Mesendoderm (in vitro differentiated cells): Measurements from ENCODE around the gene RASAL2.
"Not testable (repeated sequence)": the region's sequence is repeated elsewhere in the genome, so short reads cannot be mapped to it uniquely, and the experiment has no call there.

Experiments used
- DNase-seq: peaks from one replicate; pipeline ENCODE4 v3.0.0; 2013
- H2AK5ac ChIP-seq: 2 replicates; pipeline ENCODE4 v1.6.1; 2013; ENCODE audit warnings: low read length, inconsistent platforms
- H2BK120ac ChIP-seq: 2 replicates; pipeline ENCODE4 v1.6.1; 2013; ENCODE audit warnings: low read depth, mild to moderate bottlenecking, low read length, moderate library complexity, mixed read lengths
- H2BK15ac ChIP-seq: replicated peaks from 2 replicates; pipeline ENCODE4 v1.6.1; 2013; ENCODE audit warnings: low read depth, mild to moderate bottlenecking, moderate library complexity
- H2BK5ac ChIP-seq: 2 replicates; pipeline ENCODE4 v1.6.1; 2013; ENCODE audit warnings: low read length, inconsistent platforms
- H3K18ac ChIP-seq: 2 replicates; pipeline ENCODE4 v1.6.1; 2013; ENCODE audit warnings: mild to moderate bottlenecking, low read length, mixed read lengths
- H3K23ac ChIP-seq: one replicate; pipeline ENCODE4 v1.6.1; 2013; ENCODE audit warnings: low read length
- H3K27ac ChIP-seq: 2 replicates; pipeline ENCODE4 v1.5.1; 2013; ENCODE audit warnings: low read depth, mild to moderate bottlenecking, inconsistent platforms, low read length, moderate library complexity
- H3K27me3 ChIP-seq: 2 replicates; pipeline ENCODE4 v1.6.1; 2013; ENCODE audit warnings: low read length, control low read depth, mild to moderate bottlenecking, inconsistent platforms; ENCODE audit not compliant: insufficient read depth, poor library complexity
- H3K36me3 ChIP-seq: 2 replicates; pipeline ENCODE4 v1.6.1; 2013; ENCODE audit warnings: low read length, inconsistent platforms; ENCODE audit not compliant: control insufficient read depth, insufficient read depth
- H3K4ac ChIP-seq: one replicate; pipeline ENCODE4 v1.6.1; 2013; ENCODE audit warnings: low read depth, mild to moderate bottlenecking, low read length, moderate library complexity
- H3K4me1 ChIP-seq: 2 replicates; pipeline ENCODE4 v1.6.1; 2013; ENCODE audit warnings: low read depth, low read length, inconsistent platforms; ENCODE audit not compliant: control insufficient read depth
- H3K4me2 ChIP-seq: 2 replicates; pipeline ENCODE4 v1.6.1; 2013; ENCODE audit warnings: low read length
- H3K4me3 ChIP-seq: 2 replicates; pipeline ENCODE4 v1.5.1; 2013; ENCODE audit warnings: mild to moderate bottlenecking, low read length
- H3K56ac ChIP-seq: one replicate; pipeline ENCODE4 v1.6.1; 2013; ENCODE audit warnings: low read length
- H3K79me1 ChIP-seq: 2 replicates; pipeline ENCODE4 v1.6.1; 2013; ENCODE audit warnings: low read length, inconsistent platforms
- H3K79me2 ChIP-seq: 2 replicates; pipeline ENCODE4 v1.6.1; 2013; ENCODE audit warnings: mild to moderate bottlenecking, low read length; ENCODE audit not compliant: control insufficient read depth, insufficient read depth
- H3K9ac ChIP-seq: 2 replicates; pipeline ENCODE4 v1.6.1; 2013; ENCODE audit warnings: low read length, inconsistent platforms
- H4K5ac ChIP-seq: one replicate; pipeline ENCODE4 v1.6.1; 2013; ENCODE audit warnings: low read length
- H4K8ac ChIP-seq: one replicate; pipeline ENCODE4 v1.6.1; 2013; ENCODE audit warnings: low read depth, mild to moderate bottlenecking, control low read depth, low read length, moderate library complexity
- WGBS: extraction: QIAGEN DNeasy Blood & Tissue Kit; methylation state at CpG from one replicate; pipeline ENCODE4 v1.1.7; 2013; ENCODE audit warnings: low lambda C conversion rate, missing lambda C conversion rate; ENCODE audit not compliant: insufficient coverage; ENCODE audit errors: extremely low coverage; 5-methylcytosine and 5-hydroxymethylcytosine counted together

The RASAL2 gene

DNA sequence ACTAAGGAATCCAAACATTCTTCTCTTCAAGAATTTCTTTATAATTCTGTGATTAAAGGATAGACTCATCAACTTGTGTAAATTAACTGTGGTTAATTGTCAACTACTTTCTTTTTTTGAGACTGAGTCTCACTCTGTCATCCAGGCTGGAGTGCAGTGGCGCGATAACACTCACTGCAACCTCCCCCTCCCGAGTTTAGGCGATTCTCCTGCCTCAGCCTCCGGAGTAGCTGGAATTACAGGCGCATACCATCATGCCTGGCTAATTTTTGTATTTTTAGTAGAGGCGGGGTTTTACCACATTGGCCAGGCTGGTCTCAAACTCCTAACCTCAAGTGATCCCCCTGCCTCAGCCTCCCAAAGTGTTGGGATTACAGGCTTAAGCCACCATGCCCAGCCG is 296.4 kb downstream of the RASAL2 start:
- H3K4ac ChIP-seq, H4K5ac ChIP-seq, H3K4me2 ChIP-seq, H3K27me3 ChIP-seq, H2BK15ac ChIP-seq, H3K4me1 ChIP-seq, H3K56ac ChIP-seq, H3K79me1 ChIP-seq, H3K27ac ChIP-seq, H3K18ac ChIP-seq, H3K79me2 ChIP-seq, H3K36me3 ChIP-seq, H3K4me3 ChIP-seq, DNase-seq, H3K23ac ChIP-seq, H2BK5ac ChIP-seq, H2BK120ac ChIP-seq, H4K8ac ChIP-seq, H3K9ac ChIP-seq, H2AK5ac ChIP-seq: not testable (repeated sequence)
- WGBS = no CpG with 5 or more reads among the region's 8 CpGs

DNA sequence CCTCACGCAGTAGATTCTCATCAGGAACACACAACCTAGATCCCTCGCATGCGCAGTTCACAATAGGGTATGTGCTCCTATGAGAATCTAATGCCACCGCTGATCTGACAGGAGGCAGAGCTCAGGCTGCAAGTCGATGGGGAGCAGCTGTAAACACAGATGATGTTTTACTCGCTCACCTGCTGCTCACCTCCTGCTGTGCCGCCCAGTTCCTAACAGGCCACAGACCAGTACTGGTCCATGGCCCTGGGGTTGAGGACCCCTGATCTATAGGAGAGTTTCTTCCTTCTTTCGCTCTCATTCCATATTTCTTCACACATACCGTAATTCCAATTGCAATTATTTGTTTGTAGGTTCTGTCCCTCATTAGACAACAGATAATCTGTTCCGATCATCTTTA is 299.5 kb downstream of the RASAL2 start:
- no peak overlapping the region for H2BK120ac ChIP-seq
- peaks cover 2% of the 10 kb centered on the region for H3K4me1 ChIP-seq
- no peaks in the 10 kb centered on the region for H3K27me3 ChIP-seq
- H3K4me3 ChIP-seq = no peak overlapping the region
- no peak overlapping the region for H3K23ac ChIP-seq
- H2AK5ac ChIP-seq = no peak overlapping the region
- no peak overlapping the region for H3K9ac ChIP-seq
- no peak overlapping the region for H3K4ac ChIP-seq
- H3K36me3 ChIP-seq = no peaks in the 10 kb centered on the region
- DNase-seq = no peak
- no peak overlapping the region for H4K5ac ChIP-seq
- no peaks in the 10 kb centered on the region for H3K79me2 ChIP-seq
- H2BK5ac ChIP-seq = no peak overlapping the region
- no peak overlapping the region for H3K56ac ChIP-seq
- WGBS = no CpG with 5 or more reads among the region's 10 CpGs
- no peak overlapping the region for H3K18ac ChIP-seq
- no peak overlapping the region for H3K4me2 ChIP-seq
- H3K27ac ChIP-seq = no peak overlapping the region
- H3K79me1 ChIP-seq = no peaks in the 10 kb centered on the region
- no peak overlapping the region for H4K8ac ChIP-seq
- H2BK15ac ChIP-seq = no peak overlapping the region

DNA sequence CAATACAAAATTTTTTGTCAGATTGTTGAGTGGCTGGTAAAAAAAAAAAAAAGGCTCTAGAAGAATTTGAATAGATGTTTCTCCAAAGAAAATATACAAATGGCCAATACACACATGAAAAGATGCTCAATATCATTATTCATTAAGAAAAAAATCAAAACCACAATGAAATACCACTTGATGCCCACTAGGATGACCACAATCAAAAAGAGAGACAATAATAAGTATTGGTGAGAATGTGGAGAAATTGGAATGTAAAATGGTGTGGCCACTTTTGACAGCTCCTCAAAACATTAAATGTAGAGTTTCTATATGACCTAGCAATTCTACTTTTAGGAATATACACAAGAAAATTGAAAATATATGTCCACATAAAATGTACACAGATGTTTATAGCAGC is 302.9 kb downstream of the RASAL2 start:
- Histone ChIP-seq H2AK5ac (no peak overlapping the region), H2BK5ac (no peak overlapping the region), H3K9ac (no peak overlapping the region), H4K8ac (no peak overlapping the region), H3K56ac (no peak overlapping the region), H3K27ac (no peak overlapping the region), H2BK120ac (no peak overlapping the region), H3K79me2 (no peaks in the 10 kb centered on the region), H3K27me3 (no peaks in the 10 kb centered on the region), H2BK15ac (no peak overlapping the region), H3K36me3 (no peaks in the 10 kb centered on the region), H4K5ac (no peak overlapping the region), H3K4me3 (no peak overlapping the region), H3K18ac (no peak overlapping the region), H3K4me2 (no peak overlapping the region), H3K23ac (no peak overlapping the region), H3K4ac (no peak overlapping the region), H3K79me1 (no peaks in the 10 kb centered on the region), H3K4me1 (peaks cover 5% of the 10 kb centered on the region)
- DNase-seq = no peak

DNA sequence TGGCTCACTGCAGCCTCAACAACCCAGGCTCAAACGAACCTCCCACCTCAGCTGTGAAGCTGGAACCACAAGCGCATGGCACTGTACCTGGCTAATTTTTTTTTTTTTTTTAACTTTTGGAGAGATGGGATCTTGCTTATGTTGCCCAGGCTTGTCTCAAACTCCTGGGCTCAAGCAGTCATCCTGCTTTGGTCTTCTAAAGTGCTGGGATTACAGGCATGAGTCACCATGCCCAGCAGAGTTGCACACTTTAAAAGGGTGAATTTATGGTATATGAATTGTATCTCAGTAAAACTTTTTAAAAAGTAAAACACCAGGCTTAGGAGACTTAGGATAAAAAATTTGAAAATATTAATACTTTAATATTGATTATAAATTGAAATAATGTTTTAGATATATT is 303.8 kb downstream of the RASAL2 start:
- Histone ChIP-seq H3K56ac (no peak overlapping the region), H2BK120ac (no peak overlapping the region)

DNA sequence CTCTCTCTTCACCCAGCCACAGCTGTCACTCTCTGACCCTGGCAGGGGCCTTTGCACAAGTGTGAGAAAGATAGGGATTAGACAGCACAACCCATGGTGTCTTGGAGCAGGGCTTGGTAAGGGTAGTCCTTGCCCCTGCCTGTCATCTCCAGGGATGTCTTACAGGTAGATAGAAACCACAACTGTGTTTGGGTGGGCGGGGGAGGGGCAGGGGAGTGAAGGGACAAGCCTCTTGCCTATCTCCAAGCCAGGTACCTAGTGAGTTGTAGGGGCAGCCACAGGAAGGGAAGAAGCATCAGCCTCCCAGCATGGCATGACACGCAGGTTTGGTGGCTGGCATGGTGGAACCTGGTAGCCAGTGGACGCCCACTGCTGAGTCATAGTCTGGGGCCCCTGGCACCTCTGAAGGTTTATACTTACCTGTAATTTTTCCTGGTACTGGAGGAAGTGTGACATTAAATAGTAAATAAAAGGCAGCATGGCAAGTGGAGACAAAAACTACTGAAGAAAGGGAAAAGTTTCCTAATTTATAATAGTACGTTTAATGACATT is 305.3 kb downstream of the RASAL2 start:
- WGBS = no CpG with 5 or more reads among the region's 4 CpGs
- no peak overlapping the region for H3K4me3 ChIP-seq

More for the DNA sequence above, 303.8 kb downstream of the RASAL2 start:
- Histone ChIP-seq H4K5ac (no peak overlapping the region), H3K79me2 (no peaks in the 10 kb centered on the region), H3K27me3 (no peaks in the 10 kb centered on the region), H3K18ac (no peak overlapping the region), H3K4ac (no peak overlapping the region), H3K4me1 (peaks cover 5% of the 10 kb centered on the region), H2BK15ac (no peak overlapping the region), H3K36me3 (no peaks in the 10 kb centered on the region), H3K27ac (no peak overlapping the region), H3K79me1 (no peaks in the 10 kb centered on the region), H3K23ac (no peak overlapping the region), H4K8ac (no peak overlapping the region), H3K9ac (no peak overlapping the region), H2BK5ac (no peak overlapping the region), H2AK5ac (no peak overlapping the region), H3K4me3 (no peak overlapping the region), H3K4me2 (no peak overlapping the region)
- no CpG with 5 or more reads among the region's 2 CpGs for WGBS
- DNase-seq = no peak

DNA sequence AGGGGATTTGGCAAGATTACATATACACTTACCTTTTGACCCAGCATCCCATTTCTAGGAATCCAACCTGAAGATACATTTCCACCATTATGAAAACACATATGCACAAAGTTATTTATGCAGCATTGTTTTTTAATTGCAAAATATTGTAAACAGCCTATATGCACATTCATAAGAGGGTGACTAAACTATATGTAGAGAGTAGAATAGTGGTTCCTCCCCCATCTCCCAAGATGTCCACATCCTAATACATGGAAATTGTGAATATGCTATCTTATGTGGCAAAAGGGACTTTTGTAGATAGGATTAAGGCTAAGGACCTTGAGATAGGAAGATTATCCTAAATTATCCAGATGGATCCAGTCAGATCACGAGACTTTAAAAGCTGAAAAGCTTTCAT is 311.2 kb downstream of the RASAL2 start:
- Histone ChIP-seq H3K27ac (no peak overlapping the region), H4K8ac (no peak overlapping the region), H3K56ac (no peak overlapping the region), H3K4me1 (no peaks in the 10 kb centered on the region), H3K27me3 (no peaks in the 10 kb centered on the region), H3K18ac (no peak overlapping the region), H4K5ac (no peak overlapping the region), H3K79me2 (no peaks in the 10 kb centered on the region), H3K9ac (no peak overlapping the region), H2BK15ac (no peak overlapping the region), H3K4ac (no peak overlapping the region), H3K79me1 (no peaks in the 10 kb centered on the region), H3K4me3 (no peak overlapping the region), H2BK120ac (no peak overlapping the region), H3K36me3 (no peaks in the 10 kb centered on the region), H2AK5ac (no peak overlapping the region), H3K23ac (no peak overlapping the region), H3K4me2 (no peak overlapping the region), H2BK5ac (no peak overlapping the region)
- DNase-seq = no peak
- no CpG with 5 or more reads among the region's 1 CpG for WGBS

More for the DNA sequence above, 305.3 kb downstream of the RASAL2 start:
- Histone ChIP-seq H3K4ac (no peak overlapping the region), H3K27ac (no peak overlapping the region), H2BK5ac (no peak overlapping the region), H3K36me3 (no peaks in the 10 kb centered on the region), H3K9ac (no peak overlapping the region), H3K79me1 (no peaks in the 10 kb centered on the region), H4K8ac (no peak overlapping the region), H3K79me2 (no peaks in the 10 kb centered on the region), H3K23ac (no peak overlapping the region), H4K5ac (no peak overlapping the region), H3K27me3 (no peaks in the 10 kb centered on the region), H3K56ac (no peak overlapping the region), H2BK120ac (no peak overlapping the region), H2BK15ac (no peak overlapping the region), H3K18ac (no peak overlapping the region), H2AK5ac (no peak overlapping the region), H3K4me2 (no peak overlapping the region), H3K4me1 (peaks cover 5% of the 10 kb centered on the region)
- DNase-seq = no peak
